ENCODE measurements around the gene PLEKHA1.

The PLEKHA1 gene

GRCh38 chr10:122347170-122347841, 27.2 kb upstream of the PLEKHA1 start:
- no peak for DNase-seq (ENCODE audit: low spot score)
- no peak for TF ChIP-seq CTCF (IDR thresholded peaks at IDR 0.05; ENCODE audit: extremely low read depth, missing control alignments)

GRCh38 chr10:122348512-122348911, 26.0 kb upstream of the PLEKHA1 start:
- no peak for TF ChIP-seq CTCF (IDR thresholded peaks at IDR 0.05; ENCODE audit: extremely low read depth, missing control alignments)
- no peak for DNase-seq (ENCODE audit: low spot score)

GRCh38 chr10:122348935-122349361, 25.6 kb upstream of the PLEKHA1 start:
- DNase-seq (ENCODE audit: low spot score): no peak

GRCh38 chr10:122349758-122350369, 24.6 kb upstream of the PLEKHA1 start:
- DNase-seq (ENCODE audit: low spot score): no peak
- no peak for TF ChIP-seq CTCF (IDR thresholded peaks at IDR 0.05; ENCODE audit: extremely low read depth, missing control alignments)

More at GRCh38 chr10:122348935-122349361, 25.6 kb upstream of the PLEKHA1 start:
- TF ChIP-seq CTCF (IDR thresholded peaks at IDR 0.05; ENCODE audit: extremely low read depth, missing control alignments): no peak

- DNase-seq (ENCODE audit: low spot score): no peak
- no peak for TF ChIP-seq CTCF (IDR thresholded peaks at IDR 0.05; ENCODE audit: extremely low read depth, missing control alignments)
Measured at GRCh38 chr10:122350893-122351292, 23.6 kb upstream of the PLEKHA1 start.

GRCh38 chr10:122352817-122353525, 21.5 kb upstream of the PLEKHA1 start:
- no peak for DNase-seq (ENCODE audit: low spot score)
- no peak for TF ChIP-seq CTCF (IDR thresholded peaks at IDR 0.05; ENCODE audit: extremely low read depth, missing control alignments)

- no peak for TF ChIP-seq CTCF (IDR thresholded peaks at IDR 0.05; ENCODE audit: extremely low read depth, missing control alignments)
- no peak for DNase-seq (ENCODE audit: low spot score)
Measured at GRCh38 chr10:122354383-122354782, 20.1 kb upstream of the PLEKHA1 start.

Measured in GM20000 (cell line).